ENCODE measurements around the gene CRIP2. TPM values are rescaled to one million over a fixed set of nuclear protein-coding genes. Genes with fewer than 3 reads are reported as not detected.

CRIP2 gene
- total RNA-seq, 2 experiments from 2014 or later: 2.7 to 2.8 TPM

DNA sequence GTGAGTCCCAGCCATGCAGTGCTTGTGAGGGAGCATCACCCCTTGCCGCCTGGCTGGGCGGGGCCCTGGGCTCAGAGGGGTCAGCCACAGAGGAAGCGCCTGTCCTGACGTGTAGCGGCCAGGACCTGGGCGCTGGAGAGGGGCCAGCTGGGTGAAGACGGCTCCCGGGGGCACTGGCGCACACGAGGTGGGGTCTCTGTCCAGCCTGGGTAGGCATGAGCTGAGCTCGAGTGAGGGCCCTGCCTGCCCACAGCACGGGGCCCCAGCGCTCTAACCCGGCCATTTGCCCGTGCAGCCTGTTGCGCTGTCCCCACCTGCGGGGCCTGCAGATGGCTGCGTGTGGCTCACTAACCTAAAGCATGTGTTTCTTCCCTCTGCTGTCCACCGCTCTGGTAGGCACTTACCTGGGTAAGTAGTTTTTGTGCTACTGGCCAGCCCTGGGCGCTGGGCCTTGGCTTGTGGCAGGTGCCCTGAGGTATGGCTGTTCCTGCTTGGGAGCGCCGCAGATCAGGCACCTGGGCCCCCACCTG, 6.6 kb upstream of the CRIP2 start:
- H3K27me3 Mint-ChIP-seq: no peaks in the 10 kb centered on the region
- no peak for DNase-seq
- no peaks in the 10 kb centered on the region for H3K4me1 Mint-ChIP-seq (ENCODE audit: low read depth)
- no peak overlapping the region for H3K27ac Mint-ChIP-seq
- peaks cover 7% of the 10 kb centered on the region for H3K36me3 Mint-ChIP-seq
- intact Hi-C loops (cut with micrococcal nuclease): no loop called here
- ChIA-PET POLR2A (interaction anchor here (0.8 kb wide), 1 partner anchor 13 kb away, joined by 3 read pairs; no protein-coding TSS in a partner anchor), CTCF (interaction anchor here (0.9 to 5.2 kb wide), 2 partner anchors 13 to 22 kb away, joined by 4 to 23 read pairs; partner anchors contain the start of gene TEDC1)
- H3K4me3 Mint-ChIP-seq: no peak overlapping the region
- no peaks in the 10 kb centered on the region for H3K9me3 Mint-ChIP-seq

DNA sequence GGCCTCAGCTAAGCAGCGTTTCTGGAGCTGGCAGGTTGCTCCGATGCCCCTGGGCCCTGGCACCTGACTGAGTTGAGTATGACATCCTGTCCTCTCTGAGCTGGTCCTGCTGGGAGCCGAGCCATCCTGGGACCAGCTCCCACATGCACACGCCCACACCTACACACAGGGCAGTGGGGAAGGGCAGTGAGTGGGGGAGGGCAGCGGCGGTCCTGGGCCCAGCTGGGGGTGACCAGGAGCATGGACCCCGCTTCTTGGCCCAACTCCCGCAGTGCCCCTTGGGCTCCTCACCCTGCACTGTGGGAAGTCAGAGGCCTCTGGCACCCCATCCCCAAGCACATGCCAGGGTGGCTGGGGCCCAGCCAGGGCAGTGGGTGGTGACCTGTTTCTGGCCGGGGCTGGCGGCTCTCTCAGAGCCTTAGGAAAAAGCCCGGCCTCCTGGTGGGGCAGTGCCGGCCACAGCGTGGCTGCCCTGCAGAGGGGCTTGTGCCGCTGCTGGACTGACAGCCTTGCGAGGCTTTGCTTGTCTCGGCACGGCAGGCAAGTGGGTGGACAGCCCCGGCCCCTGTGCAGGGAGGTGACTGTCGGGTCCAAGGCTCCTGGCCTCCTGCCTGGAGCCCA, 5.9 kb upstream of the CRIP2 start:
- CTCF ChIA-PET: interaction anchor here (3.2 to 5.2 kb wide), 2 partner anchors 12 to 21 kb away, joined by 18 to 23 read pairs; partner anchors contain the start of gene TEDC1
- H3K27me3 Mint-ChIP-seq: no peaks in the 10 kb centered on the region

DNA sequence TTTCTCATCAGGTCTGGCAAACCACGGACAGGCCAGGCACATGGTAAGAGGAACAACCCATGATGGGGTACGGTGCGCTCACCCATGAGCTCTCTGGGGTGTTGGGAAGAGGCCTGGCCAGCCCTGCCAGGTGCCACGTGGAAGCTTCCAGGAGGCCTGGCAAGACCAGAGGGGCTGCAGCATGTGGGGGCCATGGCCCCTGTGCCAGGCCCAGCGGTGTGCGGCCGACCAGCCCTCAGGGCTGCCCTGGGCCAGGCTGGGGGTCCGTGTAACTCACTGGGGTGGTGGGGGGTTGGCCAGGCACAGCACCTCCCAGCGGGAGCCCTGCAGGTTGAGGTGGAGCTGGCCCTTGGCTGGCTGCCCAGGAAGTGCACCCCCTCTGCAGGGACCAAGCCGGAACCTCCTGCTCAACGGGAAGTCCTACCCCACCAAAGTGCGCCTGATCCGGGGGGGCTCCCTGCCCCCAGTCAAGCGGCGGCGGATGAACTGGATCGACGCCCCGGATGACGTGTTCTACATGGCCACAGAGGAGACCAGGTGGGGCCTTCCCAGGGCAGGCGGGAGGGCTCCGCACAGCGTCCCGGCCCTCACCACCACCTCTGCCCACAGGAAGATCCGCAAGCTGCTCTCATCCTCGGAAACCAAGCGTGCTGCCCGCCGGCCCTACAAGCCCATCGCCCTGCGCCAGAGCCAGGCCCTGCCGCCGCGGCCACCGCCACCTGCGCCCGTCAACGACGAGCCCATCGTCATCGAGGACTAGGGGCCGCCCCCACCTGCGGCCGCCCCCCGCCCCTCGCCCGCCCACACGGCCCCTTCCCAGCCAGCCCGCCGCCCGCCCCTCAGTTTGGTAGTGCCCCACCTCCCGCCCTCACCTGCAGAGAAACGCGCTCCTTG, 4.9 kb upstream of the CRIP2 start:
- no peaks in the 10 kb centered on the region for H3K27me3 Mint-ChIP-seq
- intact Hi-C loops (cut with micrococcal nuclease): loop anchor here (10.0 kb wide), 1 partner anchor 55 kb away; the partner anchor contains the start of gene TMEM121

More for the DNA sequence above, 5.9 kb upstream of the CRIP2 start:
- Mint-ChIP-seq H3K36me3 (peaks cover 3% of the 10 kb centered on the region), H3K27ac (no peak overlapping the region), H3K4me3 (no peak overlapping the region), H3K9me3 (no peaks in the 10 kb centered on the region), H3K4me1 (ENCODE audit: low read depth) (no peaks in the 10 kb centered on the region)
- intact Hi-C loops (cut with micrococcal nuclease): no loop called here
- DNase-seq: no peak
- POLR2A ChIA-PET: interaction anchor here (0.8 kb wide), 1 partner anchor 12 kb away, joined by 3 read pairs; no protein-coding TSS in a partner anchor

DNA sequence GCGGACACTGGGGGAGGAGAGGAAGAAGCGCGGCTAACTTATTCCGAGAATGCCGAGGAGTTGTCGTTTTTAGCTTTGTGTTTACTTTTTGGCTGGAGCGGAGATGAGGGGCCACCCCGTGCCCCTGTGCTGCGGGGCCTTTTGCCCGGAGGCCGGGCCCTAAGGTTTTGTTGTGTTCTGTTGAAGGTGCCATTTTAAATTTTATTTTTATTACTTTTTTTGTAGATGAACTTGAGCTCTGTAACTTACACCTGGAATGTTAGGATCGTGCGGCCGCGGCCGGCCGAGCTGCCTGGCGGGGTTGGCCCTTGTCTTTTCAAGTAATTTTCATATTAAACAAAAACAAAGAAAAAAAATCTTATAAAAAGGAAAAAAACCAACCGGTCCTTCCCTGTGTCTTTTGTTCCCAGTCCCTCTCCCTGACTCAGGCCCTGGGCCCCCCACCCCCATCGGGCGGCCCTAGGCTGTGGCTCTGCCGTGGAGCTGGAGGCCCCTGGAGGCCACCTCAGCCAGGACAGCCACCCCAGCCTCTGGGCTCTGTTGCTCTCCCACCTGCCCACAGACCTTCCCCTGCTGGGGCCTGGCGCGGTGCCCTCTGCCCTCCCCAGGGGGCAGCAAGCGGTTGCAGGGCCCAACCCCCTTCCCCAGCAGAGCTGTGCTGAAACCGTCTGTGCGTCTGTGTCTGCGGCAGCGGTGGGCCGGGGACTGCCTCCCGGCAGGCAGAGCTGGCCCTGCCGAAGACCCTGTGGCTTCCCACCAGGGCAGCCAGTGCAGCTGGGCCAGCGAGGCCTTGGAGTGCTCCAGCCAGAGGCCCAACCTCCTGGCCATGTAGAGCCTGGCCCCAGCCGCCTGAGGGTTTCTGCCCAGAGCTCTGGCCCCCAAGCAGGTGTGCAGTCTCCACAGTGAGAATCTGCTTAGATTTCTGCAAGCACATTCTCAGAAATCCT, 4.0 kb upstream of the CRIP2 start:
- Mint-ChIP-seq H3K9me3 (no peaks in the 10 kb centered on the region), H3K4me3 (no peak overlapping the region), H3K27me3 (no peaks in the 10 kb centered on the region), H3K4me1 (ENCODE audit: low read depth) (peaks cover 1% of the 10 kb centered on the region), H3K27ac (no peak overlapping the region), H3K36me3 (no peaks in the 10 kb centered on the region)
- intact Hi-C loops (cut with micrococcal nuclease): loop anchor here (10.0 kb wide), 1 partner anchor 54 kb away; the partner anchor contains the start of gene TMEM121
- POLR2A ChIA-PET: no interaction called here
- DNase-seq: no peak
- CTCF ChIA-PET: interaction anchor here (1.3 to 5.2 kb wide), 3 partner anchors 10 to 57 kb away, joined by 3 to 23 read pairs (median 18); partner anchors contain the start of gene TEDC1

More for the DNA sequence above, 4.9 kb upstream of the CRIP2 start:
- Mint-ChIP-seq H3K36me3 (peaks cover 1% of the 10 kb centered on the region), H3K4me3 (no peak overlapping the region), H3K4me1 (ENCODE audit: low read depth) (no peaks in the 10 kb centered on the region), H3K27ac (no peak overlapping the region), H3K9me3 (no peaks in the 10 kb centered on the region)
- ChIA-PET POLR2A (no interaction called here), CTCF (interaction anchor here (3.2 to 5.2 kb wide), 2 partner anchors 11 to 20 kb away, joined by 18 to 23 read pairs; partner anchors contain the start of gene TEDC1)
- DNase-seq: no peak

DNA sequence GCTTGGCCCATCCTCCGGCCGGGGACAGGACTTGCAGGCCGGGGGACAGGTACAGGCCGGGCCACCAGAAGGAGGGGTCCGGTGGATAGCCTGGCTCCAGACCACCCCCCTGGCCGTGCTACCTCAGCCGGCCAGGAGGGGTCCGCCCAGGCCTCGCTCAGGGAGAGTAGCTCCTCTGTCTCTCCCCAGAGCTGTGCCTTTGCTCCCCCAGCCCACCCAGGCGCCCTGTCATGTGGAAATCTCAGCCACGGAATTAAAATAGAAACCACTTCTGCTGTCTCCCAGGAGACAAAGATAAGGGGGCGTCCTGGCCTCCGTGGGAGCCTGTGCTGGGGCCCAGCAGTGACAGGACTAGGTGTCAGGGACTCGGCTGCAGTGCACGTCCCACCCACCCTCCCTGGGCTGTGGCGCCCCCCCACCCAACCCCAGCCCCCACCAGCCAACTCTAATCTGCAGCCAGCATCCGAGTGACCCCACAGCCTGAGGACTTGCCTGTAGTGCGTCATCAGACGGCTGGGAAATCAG, 3.3 kb upstream of the CRIP2 start:
- ChIA-PET POLR2A (no interaction called here), CTCF (interaction anchor here (1.3 to 5.2 kb wide), 3 partner anchors 9 to 57 kb away, joined by 3 to 23 read pairs (median 18); partner anchors contain the start of gene TEDC1)
- DNase-seq: no peak
- Mint-ChIP-seq H3K9me3 (no peaks in the 10 kb centered on the region), H3K27me3 (no peaks in the 10 kb centered on the region), H3K36me3 (no peaks in the 10 kb centered on the region), H3K27ac (no peak overlapping the region), H3K4me3 (no peak overlapping the region), H3K4me1 (ENCODE audit: low read depth) (peaks cover 3% of the 10 kb centered on the region)
- intact Hi-C loops (cut with micrococcal nuclease): loop anchor here (10.0 kb wide), 1 partner anchor 53 kb away; the partner anchor contains the start of gene TMEM121

DNA sequence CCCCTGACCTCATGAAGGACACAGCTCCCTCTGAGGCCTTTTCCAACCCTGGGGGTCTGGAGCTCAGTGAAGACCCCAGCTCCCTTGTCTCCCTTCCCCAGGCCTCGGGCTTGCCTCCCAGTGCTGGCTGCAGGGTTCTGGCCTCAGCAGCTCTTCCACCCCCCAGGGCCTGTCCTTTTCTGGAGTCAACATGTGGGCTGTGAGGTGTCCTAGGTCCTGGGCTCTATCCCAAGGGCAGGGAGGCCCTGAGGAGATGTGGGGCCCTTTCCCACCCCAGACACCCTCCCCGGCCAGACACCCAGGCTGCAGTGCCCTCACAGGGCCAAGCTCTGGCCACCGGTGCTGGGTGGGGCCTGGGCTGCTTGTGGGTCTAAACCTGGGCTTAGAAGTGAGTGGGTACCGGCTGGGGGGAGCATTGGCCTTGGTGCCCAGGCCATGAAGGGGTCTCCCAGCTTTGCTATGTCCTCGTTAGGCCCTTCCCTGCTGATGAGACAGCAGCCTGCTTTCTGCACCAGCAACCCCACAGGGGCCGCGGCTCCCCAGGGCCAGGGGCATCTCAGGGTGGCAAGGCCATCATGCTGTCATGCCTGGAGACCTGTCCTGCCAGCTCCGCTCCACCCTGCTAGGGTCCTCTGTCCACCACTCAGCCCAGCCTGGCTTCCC, 2.7 kb upstream of the CRIP2 start:
- Mint-ChIP-seq H3K27me3 (no peaks in the 10 kb centered on the region), H3K27ac (no peak overlapping the region), H3K4me1 (ENCODE audit: low read depth) (peaks cover 3% of the 10 kb centered on the region), H3K9me3 (no peaks in the 10 kb centered on the region), H3K36me3 (no peaks in the 10 kb centered on the region), H3K4me3 (no peak overlapping the region)
- ChIA-PET CTCF (interaction anchor here (1.2 to 5.2 kb wide), 4 partner anchors 9 to 101 kb away, joined by 3 to 23 read pairs (median 10); partner anchors contain the start of gene TEDC1), POLR2A (no interaction called here)
- DNase-seq: no peak
- intact Hi-C loops (cut with micrococcal nuclease): loop anchor here (10.0 kb wide), 1 partner anchor 53 kb away; the partner anchor contains the start of gene TMEM121

DNA sequence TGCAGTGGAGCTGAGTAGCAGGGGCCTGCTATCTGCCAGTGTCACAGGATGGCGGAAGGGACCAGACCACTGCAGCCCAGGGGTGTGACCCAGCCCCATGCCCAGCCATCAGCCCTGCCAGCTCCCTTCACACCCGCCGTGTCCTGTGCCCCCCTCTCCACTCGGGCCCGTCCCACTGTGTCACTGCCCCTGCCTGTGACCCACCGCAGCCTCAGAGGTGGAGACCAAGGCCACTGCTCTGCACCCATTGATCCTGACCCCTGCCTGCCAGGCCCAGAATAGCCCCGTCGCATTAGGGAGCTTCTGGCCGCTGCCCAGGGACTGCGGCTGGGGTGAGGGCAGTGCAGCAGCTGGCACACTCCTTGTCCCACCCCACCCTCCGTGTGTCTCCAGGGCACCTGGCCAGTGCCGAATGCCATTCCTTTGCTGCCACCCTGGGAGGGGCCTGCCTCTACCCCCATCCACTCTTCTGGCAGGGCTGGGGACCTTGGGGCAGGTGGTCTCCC, 2.1 kb upstream of the CRIP2 start:
- Mint-ChIP-seq H3K27ac (no peak overlapping the region), H3K27me3 (peaks cover 5% of the 10 kb centered on the region), H3K9me3 (no peaks in the 10 kb centered on the region), H3K4me1 (ENCODE audit: low read depth) (peaks cover 8% of the 10 kb centered on the region), H3K4me3 (no peak overlapping the region), H3K36me3 (no peaks in the 10 kb centered on the region)
- ChIA-PET CTCF (interaction anchor here (1.2 to 5.2 kb wide), 2 partner anchors 18 to 102 kb away, joined by 3 to 23 read pairs; partner anchors contain the start of gene TEDC1), POLR2A (no interaction called here)
- no peak for DNase-seq
- intact Hi-C loops (cut with micrococcal nuclease): loop anchor here (10.0 kb wide), 1 partner anchor 52 kb away; the partner anchor contains the start of gene TMEM121

DNA sequence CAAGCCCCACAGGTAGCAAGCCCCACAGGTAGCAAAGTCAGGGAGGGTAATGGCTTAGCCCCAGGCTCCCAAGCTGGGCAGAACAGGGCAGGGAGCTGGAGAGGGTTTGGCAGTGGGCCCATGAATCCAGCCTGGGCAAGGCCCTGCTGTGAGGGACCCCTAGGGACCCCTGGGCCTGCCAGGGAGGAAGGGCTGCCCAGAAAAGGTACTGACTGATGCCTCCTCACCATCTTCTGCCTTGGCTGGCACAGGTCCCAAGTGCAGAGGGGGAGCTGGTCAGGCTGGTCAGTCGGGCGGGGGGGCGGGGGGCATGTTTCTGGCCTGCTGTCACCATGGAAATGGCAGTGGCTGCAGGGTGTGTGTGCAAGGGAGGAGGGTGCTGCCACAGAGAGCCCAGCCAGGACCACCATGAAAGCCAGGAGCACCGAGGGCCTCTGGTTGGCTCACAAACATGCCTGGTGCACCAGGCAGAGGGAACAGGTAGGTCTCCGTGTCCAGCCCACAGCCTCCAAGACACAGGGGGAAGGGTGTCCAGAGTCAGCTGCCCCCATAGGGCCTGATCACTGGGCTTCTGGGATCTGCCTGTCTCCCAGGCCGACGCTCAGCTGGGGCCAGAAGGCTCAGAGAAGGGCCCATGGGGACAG, 1.5 kb upstream of the CRIP2 start:
- Mint-ChIP-seq H3K36me3 (no peaks in the 10 kb centered on the region), H3K27me3 (peaks cover 5% of the 10 kb centered on the region), H3K27ac (no peak overlapping the region), H3K4me3 (no peak overlapping the region), H3K9me3 (no peaks in the 10 kb centered on the region), H3K4me1 (ENCODE audit: low read depth) (peaks cover 8% of the 10 kb centered on the region)
- POLR2A ChIA-PET: no interaction called here
- intact Hi-C loops (cut with micrococcal nuclease): loop anchor here (10.0 kb wide), 1 partner anchor 52 kb away; the partner anchor contains the start of gene TMEM121
- CTCF ChIA-PET: interaction anchor here (1.0 to 1.2 kb wide), 2 partner anchors 16 to 102 kb away, joined by 3 to 6 read pairs; no protein-coding TSS in a partner anchor
- DNase-seq: no peak

DNA sequence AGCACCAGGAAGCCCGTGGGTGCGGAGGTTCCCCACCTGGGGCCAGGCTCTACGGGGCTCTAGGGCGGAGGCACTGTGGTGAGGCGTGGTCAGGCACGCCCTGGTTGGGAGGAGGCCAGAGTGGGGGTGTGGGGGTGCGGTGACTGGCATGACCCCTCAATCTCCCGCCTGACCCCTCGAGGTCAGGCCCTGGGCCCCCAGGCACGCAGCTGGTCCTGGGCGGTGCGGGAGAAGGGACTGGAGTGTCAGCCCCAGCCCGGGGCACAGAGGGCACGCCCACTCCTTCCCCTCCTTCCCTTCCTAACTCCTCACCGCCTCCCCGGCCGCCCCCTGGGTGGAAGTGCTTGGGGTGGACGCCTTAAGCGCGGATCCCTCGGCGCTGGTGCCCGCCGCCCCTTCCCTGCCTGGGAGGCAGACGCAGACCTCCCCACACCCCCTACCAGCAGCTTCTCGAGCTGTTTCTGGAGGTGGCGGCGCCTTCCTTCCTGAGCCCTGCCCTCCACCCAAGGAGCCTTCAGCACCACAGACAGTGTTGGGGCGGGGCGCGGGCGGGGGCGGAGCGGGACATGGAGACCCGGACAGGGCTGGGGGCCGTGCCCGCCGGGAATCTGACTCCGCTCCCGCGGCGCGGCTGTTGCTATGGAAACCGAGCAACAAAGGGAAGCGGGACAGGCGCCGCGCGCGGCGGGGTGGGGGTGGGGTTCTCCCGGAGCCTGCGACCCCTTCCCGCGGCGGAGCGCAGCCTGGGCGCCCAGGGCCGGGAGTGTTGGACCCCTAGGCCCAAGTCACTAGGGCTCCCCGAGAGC, 741 bp upstream of the CRIP2 start:
- POLR2A ChIA-PET: no interaction called here
- DNase-seq: peak; percentile 79
- Mint-ChIP-seq H3K36me3 (no peaks in the 10 kb centered on the region), H3K4me1 (ENCODE audit: low read depth) (peaks cover 8% of the 10 kb centered on the region), H3K9me3 (no peaks in the 10 kb centered on the region), H3K4me3 (peak overlapping the region; percentile 23), H3K27ac (no peak overlapping the region), H3K27me3 (peaks cover 5% of the 10 kb centered on the region)
- intact Hi-C loops (cut with micrococcal nuclease): loop anchor here (10.0 kb wide), 1 partner anchor 51 kb away; the partner anchor contains the start of gene TMEM121
- CTCF ChIA-PET: interaction anchor here (1.0 kb wide), 1 partner anchor 16 kb away, joined by 6 read pairs; no protein-coding TSS in a partner anchor
